H4 (cell line): ENCODE measurements around the gene MEGF11. TPM values are rescaled to one million over a fixed set of nuclear protein-coding genes. Genes with fewer than 3 reads are reported as not detected.
A peak's percentile ranks its signal among the peaks of the same experiment; 100 is the strongest.

Source experiments
- DNase-seq: peaks from one replicate; pipeline ENCODE4 v3.0.0-alpha.2; 2015; ENCODE audit warnings: low spot score
- total RNA-seq: library from RNA; depleted of rRNA; stranded (reverse); fragments of >200 nt; shearing (Covaris generic); gene quantifications from 2 replicates; pipeline ENCODE4 v1.2.3, GENCODE V29; 2014

Gene MEGF11
- total RNA-seq, 1 experiment from 2014 or later: 0.02 TPM

DNA sequence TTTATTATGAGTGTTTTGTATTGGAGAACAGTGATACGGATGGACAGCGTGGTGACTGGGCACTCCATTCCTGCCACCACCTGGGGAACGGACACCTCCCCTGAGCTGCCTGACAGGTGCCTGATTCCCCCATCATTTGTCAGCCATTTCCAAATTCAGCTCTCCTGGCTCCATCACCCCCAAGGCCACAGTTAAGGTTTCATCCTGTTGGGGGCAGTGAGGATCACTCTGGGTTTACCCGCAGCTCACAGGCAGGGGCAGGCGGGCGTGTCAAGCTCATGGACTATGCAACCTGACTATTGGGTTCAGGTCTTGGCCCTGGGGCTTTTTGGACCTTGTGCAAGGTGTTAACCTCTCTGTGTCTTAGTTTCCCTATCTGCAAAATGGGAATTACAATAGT lies 307.9 kb downstream of the MEGF11 start:
- DNase-seq: no peak

DNA sequence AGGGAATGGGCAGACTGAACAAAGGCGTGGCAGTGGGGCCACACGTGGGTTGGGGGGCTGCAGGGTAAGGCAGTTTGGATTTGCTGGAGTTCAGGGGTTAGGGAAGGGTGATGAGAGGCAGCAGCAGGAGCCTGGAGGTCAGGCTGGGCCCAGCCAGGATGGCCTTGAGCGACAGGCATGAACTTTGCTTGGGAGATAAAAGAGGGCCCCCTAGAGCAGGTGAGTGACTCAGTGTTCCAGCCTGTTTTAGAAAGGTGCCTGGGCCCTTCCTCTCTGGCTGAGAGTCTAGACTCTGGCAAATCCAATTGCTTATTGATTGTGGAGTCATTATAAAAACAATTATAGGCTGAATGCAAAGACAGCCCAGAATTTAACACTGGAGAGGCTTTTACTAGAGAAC lies 309.1 kb downstream of the MEGF11 start:
- DNase-seq: no peak

GRCh38 chr15:65942436-65942835 lies 311.1 kb downstream of the MEGF11 start:
- DNase-seq: no peak

GRCh38 chr15:65940618-65940909 lies 313.0 kb downstream of the MEGF11 start:
- peak; percentile 27 for DNase-seq

- peak; percentile 75 for DNase-seq
Measured at GRCh38 chr15:65939901-65940617, 313.5 kb downstream of the MEGF11 start.

GRCh38 chr15:65938604-65939003 lies 314.9 kb downstream of the MEGF11 start:
- DNase-seq: no peak

DNA sequence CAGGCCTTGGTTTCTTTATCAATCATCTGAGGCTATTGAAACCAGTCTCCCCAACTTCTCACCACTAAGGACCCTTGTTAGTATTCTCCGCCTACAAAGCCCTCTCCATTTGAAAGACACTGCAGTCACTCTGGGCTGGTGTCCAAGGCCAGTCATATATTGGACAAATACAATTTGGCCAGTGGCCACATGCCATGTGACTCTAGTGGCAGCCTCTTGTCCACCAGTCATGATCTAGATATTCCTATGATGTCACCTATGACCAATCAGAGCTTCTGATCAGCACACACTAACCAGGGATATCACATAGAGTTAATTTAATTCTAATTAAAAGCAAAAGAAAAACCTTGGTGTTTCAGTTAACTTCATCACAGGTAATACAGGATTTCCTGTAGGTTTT lies 316.1 kb downstream of the MEGF11 start:
- DNase-seq: no peak

- DNase-seq: no peak
Measured at GRCh38 chr15:65937054-65937453, 316.5 kb downstream of the MEGF11 start.

- no peak for DNase-seq
Measured at GRCh38 chr15:65936282-65936681, 317.3 kb downstream of the MEGF11 start.

- DNase-seq: no peak
Measured at GRCh38 chr15:65935391-65935790, 318.2 kb downstream of the MEGF11 start.

- DNase-seq: no peak
Measured at GRCh38 chr15:65931221-65931620, 322.3 kb downstream of the MEGF11 start.

DNA sequence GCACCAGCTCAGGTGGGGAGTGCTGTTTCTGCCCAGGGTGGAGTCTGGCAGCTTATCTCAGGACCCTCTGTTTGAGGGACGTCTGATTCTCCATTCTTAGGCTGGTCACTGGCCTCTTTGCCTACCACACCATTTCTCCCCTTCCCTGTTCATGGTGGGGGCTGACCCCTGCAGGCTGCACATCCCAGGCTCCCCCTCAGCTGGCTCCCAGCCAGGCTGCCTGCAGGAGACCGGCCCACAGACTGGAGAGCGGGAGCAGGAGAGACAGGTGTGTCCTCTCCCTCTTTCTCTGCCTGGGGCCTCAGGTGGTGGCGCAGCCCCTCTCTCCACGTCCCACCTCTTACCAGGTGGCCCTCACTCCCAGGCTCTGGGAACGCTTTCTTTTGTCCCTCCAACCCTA lies 323.4 kb downstream of the MEGF11 start:
- DNase-seq: no peak

GRCh38 chr15:65929573-65929972 lies 324.0 kb downstream of the MEGF11 start:
- no peak for DNase-seq

DNA sequence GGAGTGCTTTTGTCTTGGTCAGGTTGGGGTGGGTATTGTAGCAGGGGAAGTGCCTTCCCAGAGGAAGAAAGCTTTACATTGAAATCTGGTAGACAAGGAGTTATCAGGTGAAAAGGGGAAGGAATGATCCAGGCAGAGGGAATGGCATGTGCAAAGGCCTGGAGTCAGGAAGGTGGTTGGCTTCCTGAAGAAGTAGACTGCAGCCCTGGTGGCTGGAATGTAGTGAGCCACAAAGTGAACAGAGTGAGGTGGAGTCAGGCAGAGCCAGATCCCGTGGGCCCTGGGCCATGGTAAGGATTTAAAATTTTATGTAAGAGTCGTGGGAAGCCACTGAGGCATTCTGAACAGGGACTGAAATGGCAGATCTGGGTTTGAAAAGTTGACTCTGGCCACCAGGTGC lies 326.0 kb downstream of the MEGF11 start:
- no peak for DNase-seq

GRCh38 chr15:65926899-65927298 lies 326.7 kb downstream of the MEGF11 start:
- DNase-seq: no peak

DNA sequence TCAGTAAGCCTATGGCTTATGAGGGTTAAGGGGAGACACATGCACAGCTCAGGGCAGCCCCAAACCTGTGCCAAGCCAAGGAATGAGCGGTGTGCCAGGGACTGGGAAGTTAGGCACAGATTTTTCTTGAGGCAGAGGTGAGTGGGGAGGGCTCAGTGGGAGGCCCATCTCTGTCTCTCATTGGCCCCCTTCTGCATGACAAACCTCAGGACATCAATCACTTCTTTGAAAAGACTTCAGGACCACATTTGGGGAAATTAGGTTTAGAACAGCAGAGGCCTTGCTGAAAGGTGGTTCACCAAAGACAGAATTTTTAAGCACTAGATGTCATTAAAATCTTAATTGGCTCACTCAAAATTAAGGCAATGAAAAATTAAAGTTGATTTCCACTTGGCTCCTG lies 327.1 kb downstream of the MEGF11 start:
- DNase-seq: no peak

- DNase-seq: no peak
Measured at GRCh38 chr15:65925338-65925737, 328.2 kb downstream of the MEGF11 start.

- no peak for DNase-seq
Measured at GRCh38 chr15:65924004-65924403, 329.5 kb downstream of the MEGF11 start.

DNA sequence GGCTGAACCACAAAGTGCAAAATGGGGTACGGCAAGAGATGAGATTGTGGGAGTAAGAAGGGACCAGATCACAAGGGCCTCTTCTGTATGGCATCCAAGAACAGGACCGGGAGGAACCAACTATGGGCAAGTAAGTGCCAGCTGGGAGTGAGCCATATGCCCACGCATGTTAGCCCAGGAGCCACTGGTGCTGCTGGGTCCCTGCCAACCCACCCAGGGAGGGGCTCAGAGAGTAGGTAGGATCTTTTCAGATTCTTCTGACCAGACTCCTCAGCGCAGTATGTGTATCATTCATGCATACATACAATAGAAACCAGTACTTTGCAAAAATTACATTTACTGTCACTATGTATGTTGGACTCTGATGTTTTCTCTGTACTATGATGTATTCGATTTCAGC lies 330.3 kb downstream of the MEGF11 start:
- DNase-seq: no peak

GRCh38 chr15:65922621-65923020 lies 330.9 kb downstream of the MEGF11 start:
- DNase-seq: no peak

GRCh38 chr15:65921780-65922179 lies 331.8 kb downstream of the MEGF11 start:
- DNase-seq: no peak

DNA sequence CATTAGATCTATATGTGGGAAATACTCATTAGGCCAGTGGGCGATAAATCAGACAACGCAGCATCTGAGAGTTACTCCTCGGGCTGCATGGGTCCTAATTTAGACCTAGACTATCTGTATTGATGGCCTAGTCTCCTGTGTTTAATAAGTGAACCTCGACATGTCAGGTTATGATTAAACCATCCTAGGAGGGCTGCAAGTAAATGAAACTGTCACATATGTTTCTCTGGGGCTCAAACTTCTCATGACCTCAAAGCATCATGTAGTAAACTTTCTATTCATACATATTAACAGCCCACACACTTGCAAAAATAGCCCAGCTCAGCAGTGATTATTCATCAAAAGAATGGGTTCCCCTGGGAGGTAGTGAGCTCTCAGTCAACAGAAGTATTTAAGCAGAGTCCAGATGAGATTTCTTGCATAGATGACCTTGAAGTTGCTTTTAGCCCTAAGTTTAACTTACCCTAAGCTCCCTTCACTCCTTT lies 332.7 kb downstream of the MEGF11 start:
- no peak for DNase-seq

DNA sequence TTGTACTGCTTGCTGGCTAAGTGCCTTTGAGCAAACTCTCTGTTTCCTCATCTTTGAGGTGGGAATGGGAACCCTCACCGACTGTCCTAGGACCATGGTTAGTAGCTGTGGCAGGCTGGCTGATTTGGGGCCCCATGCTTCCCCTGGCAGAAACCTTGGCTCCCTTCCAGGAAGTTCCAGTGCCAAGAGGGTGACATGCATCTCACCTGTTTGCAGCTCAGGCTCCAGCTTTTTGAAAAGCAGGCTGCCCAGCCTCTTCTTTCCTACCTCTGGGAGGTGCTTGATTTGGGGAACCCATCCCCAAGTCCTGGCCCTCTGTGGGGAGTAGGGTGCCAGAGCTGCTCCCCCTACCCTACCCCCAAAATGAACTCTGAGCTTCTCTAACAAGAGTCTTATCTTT lies 333.4 kb downstream of the MEGF11 start:
- no peak for DNase-seq

DNA sequence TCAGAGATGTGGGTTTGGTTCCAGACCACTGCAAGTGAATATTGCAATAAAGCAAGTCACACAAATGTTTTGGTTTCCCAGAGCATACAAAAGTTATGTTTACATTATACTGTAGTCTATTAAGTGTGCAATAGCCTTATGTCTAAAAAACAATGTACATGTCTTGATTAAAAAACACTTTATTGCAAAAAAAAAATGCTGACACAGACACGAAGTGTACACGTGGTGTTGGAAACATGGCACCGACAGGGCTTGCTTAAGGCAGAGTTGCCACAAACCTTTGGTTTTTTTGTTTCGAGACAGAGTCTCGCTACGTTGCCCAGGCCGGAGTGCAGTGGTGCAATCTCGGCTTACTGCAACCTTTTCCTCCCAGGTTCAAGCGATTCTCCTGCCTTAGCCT lies 334.2 kb downstream of the MEGF11 start:
- no peak for DNase-seq
